B cell (primary cell): ENCODE data around the gene LPCAT1.

ENCODE experiments used
- CTCF ChIP-seq: fragments of 200-600 bp; IDR thresholded peaks from one replicate; pipeline ENCODE4 v1.8.0; 2022; ENCODE audit warnings: antibody characterized with exemption, mild to moderate bottlenecking
- EZH2 ChIP-seq: IDR thresholded peaks from 2 replicates; pipeline ENCODE4 v1.6.1; 2012; ENCODE audit warnings: borderline replicate concordance, low read depth, mild to moderate bottlenecking, moderate library complexity, low read length; ENCODE audit not compliant: insufficient read depth, poor library complexity, severe bottlenecking

- TF ChIP-seq CTCF (no peak), EZH2 (no peak)
These were observed 4.0 kb downstream of the LPCAT1 start for GRCh38 chr5:1519631-1520210.
